Cortex of kidney (tissue), 1 donor: Measurements from ENCODE around the gene GCGR.
"Not testable (repeated sequence)": the region's sequence is repeated elsewhere in the genome, so short reads cannot be mapped to it uniquely, and the experiment has no call there.

ENCODE experiments used
- DNase-seq: peaks from one replicate; lab custom pipeline; 2025; lab: John Stamatoyannopoulos, UW

GCGR gene

GRCh38 chr17:81832608-81833159 lies 28.7 kb downstream of the GCGR start:
- DNase-seq, result no peak

GRCh38 chr17:81833160-81833920 lies 29.4 kb downstream of the GCGR start, which contains the start of gene MCRIP1:
MCRIP1 (minus strand) TSS chr17:81833291; CDS start chr17:81824506, 8,785 bp downstream.
- peak; percentile 52 for DNase-seq

GRCh38 chr17:81833921-81834830 lies 30.2 kb downstream of the GCGR start:
- DNase-seq, result no peak

- no peak for DNase-seq
Measured at GRCh38 chr17:81834831-81835267, 30.9 kb downstream of the GCGR start, which contains the start of gene PPP1R27. PPP1R27 (minus strand) TSS chr17:81835050; CDS start chr17:81834953, 97 bp downstream.

- DNase-seq, result no peak
Measured at GRCh38 chr17:81837641-81838040, 33.7 kb downstream of the GCGR start.

GRCh38 chr17:81838753-81839255 lies 34.9 kb downstream of the GCGR start:
- DNase-seq, result no peak

GRCh38 chr17:81839301-81839700 lies 35.4 kb downstream of the GCGR start:
- DNase-seq, result no peak

- not testable (repeated sequence) for DNase-seq
Measured at GRCh38 chr17:81840059-81840458, 36.1 kb downstream of the GCGR start.

- DNase-seq, result no peak
Measured at GRCh38 chr17:81840826-81841778, 37.2 kb downstream of the GCGR start.

- DNase-seq, result no peak
Measured at GRCh38 chr17:81841866-81842265, 37.9 kb downstream of the GCGR start.

- DNase-seq, result no peak
Measured at GRCh38 chr17:81842378-81842724, 38.4 kb downstream of the GCGR start.

- no peak for DNase-seq
Measured at GRCh38 chr17:81842725-81843504, 39.0 kb downstream of the GCGR start.

- no peak for DNase-seq
Measured at GRCh38 chr17:81843713-81844326, 39.9 kb downstream of the GCGR start.

GRCh38 chr17:81844327-81844851 lies 40.4 kb downstream of the GCGR start:
- DNase-seq, result no peak

- no peak for DNase-seq
Measured at GRCh38 chr17:81844887-81845286, 40.9 kb downstream of the GCGR start.

GRCh38 chr17:81845361-81845760 lies 41.4 kb downstream of the GCGR start:
- no peak for DNase-seq

GRCh38 chr17:81845881-81846742 lies 42.2 kb downstream of the GCGR start:
- no peak for DNase-seq
